Naive B cell (primary cell): Measurements from ENCODE around the gene CTNNA1. TPM values are rescaled to one million over a fixed set of nuclear protein-coding genes. Genes with fewer than 3 reads are reported as not detected.

Experiments used
- ATAC-seq, 2 donors: fragments of 150-1000 bp; cut with Tn5 transposase; 2 replicates each; pipeline ENCODE4 v1.10.0; 2021; ENCODE audit warnings: low read depth in 2 of 2, mild to moderate bottlenecking in 2 of 2, moderate library complexity in 2 of 2
- DNase-seq: peaks from one replicate; pipeline ENCODE4 v3.0.0; 2022
- H3K27ac Mint-ChIP-seq, 6 donors: one replicate each; pipeline ENCODE4 v1.8.0; 2020 to 2022; ENCODE audit warnings: mild to moderate bottlenecking in 6 of 6, mixed read lengths in 6 of 6, moderate library complexity in 5 of 6, inconsistent platforms in 2 of 6
- H3K27me3 Mint-ChIP-seq, 3 donors: one replicate each; pipeline ENCODE4 v1.8.0; 2021 to 2022; ENCODE audit warnings: mixed read lengths in 3 of 3, mild to moderate bottlenecking in 1 of 3
- H3K36me3 Mint-ChIP-seq, 2 donors: one replicate each; pipeline ENCODE4 v1.8.0; 2020 to 2022; ENCODE audit warnings: mixed read lengths in 2 of 2, inconsistent platforms in 1 of 2, mild to moderate bottlenecking in 1 of 2
- H3K4me1 Mint-ChIP-seq, 3 donors: one replicate each; pipeline ENCODE4 v1.8.0; 2020 to 2022; ENCODE audit warnings: mixed read lengths in 3 of 3, inconsistent platforms in 1 of 3, mild to moderate bottlenecking in 1 of 3, moderate library complexity in 1 of 3
- H3K4me3 Mint-ChIP-seq, 8 donors: one replicate each; pipeline ENCODE4 v1.8.0; 2020 to 2022; ENCODE audit warnings: mild to moderate bottlenecking in 8 of 8, mixed read lengths in 8 of 8, moderate library complexity in 8 of 8, inconsistent platforms in 2 of 8
- H3K9me3 Mint-ChIP-seq, 7 donors: one replicate each; pipeline ENCODE4 v1.8.0; 2020 to 2022; ENCODE audit warnings: mixed read lengths in 7 of 7, mild to moderate bottlenecking in 5 of 7, inconsistent platforms in 2 of 7, moderate library complexity in 1 of 7
- polyA plus RNA-seq, 6 donors: library from polyadenylated mRNA; unstranded; fragments of 300-500 nt; fragmentation: Illumina TruSeq; gene quantifications; one replicate each; pipeline ENCODE4 v1.2.3, GENCODE V29; 2021; ENCODE audit warnings: low read depth in 6 of 6

CTNNA1 gene
- polyA plus RNA-seq, 6 donors from 2014 or later = 18.8 to 25.8 (median 23.7) TPM

DNA sequence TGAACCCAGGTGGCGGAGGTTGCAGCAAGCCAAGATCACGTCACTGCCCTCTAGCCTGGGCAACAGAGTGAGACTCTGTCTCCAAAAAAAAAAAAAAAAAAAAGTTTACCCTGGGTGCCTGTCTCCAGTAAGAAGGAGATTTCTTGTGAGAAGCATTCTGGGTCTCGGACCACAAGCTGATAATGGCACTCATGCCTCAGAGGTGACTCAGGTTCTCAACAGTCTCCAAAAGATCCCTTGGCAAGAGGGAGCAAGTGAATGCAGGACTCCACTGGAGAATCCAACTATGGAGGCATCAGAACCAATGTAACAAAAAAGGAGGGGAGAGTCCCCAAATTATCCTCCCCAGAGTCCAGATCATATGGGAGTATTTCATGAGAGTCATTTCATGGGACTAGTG lies 227.9 kb downstream of the CTNNA1 start:
- no peaks in the 10 kb centered on the region for H3K4me1 Mint-ChIP-seq
- H3K27me3 Mint-ChIP-seq = no peaks in the 10 kb centered on the region
- ATAC-seq (no peak), DNase-seq (no peak)
- H3K9me3 Mint-ChIP-seq = no peaks in the 10 kb centered on the region
- H3K36me3 Mint-ChIP-seq = peaks cover 5 to 7% of the 10 kb centered on the region in 2 donors
- no peak overlapping the region for H3K27ac Mint-ChIP-seq
- H3K4me3 Mint-ChIP-seq = no peak overlapping the region

DNA sequence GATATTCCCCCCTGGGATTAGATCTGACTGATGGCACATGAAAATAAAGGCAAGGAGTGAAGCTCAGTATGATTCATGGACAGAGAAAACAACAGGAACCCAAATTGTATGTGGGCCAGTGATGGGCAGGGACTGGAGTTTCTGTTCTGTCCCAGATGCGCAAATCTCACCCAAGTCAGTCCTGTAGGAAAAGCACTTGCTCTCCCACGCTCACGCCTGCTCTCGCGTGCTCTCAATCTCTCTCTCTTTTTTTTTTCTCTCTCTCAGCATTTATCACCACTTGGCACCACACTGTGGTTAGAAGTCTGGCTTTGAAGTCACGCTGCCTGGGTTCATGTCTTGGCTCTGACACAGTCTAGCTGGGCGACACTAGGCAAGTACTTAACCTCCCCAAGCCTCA lies 228.4 kb downstream of the CTNNA1 start:
- Mint-ChIP-seq H3K36me3 (peaks cover 5 to 7% of the 10 kb centered on the region in 2 donors), H3K27ac (peak overlapping the region in 1 of 6 donors; percentile 27), H3K4me1 (no peaks in the 10 kb centered on the region), H3K4me3 (no peak overlapping the region), H3K9me3 (no peaks in the 10 kb centered on the region), H3K27me3 (no peaks in the 10 kb centered on the region)
- no peak for DNase-seq
- no peak for ATAC-seq

DNA sequence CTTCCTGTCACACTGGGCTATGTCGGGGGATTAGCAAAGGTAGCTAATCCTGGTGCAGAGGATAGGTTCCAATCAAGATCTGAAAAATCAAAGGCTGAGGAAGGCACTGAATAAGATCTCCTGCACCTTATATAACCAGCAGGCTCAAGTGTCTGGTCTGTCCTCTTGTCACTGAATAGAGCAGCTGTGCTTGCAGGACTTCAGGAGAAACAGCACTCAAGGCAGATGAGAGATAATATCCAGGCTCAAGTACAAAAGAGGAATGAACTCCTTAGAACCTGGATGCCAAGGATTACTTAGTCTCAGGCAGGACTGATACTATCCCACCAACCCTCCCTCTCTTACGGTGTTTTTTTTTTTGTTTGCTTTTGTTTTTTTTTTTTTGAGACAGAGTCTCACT lies 230.8 kb downstream of the CTNNA1 start:
- Mint-ChIP-seq H3K4me1 (no peaks in the 10 kb centered on the region), H3K36me3 (peaks cover 5 to 7% of the 10 kb centered on the region in 2 donors), H3K27ac (no peak overlapping the region), H3K27me3 (no peaks in the 10 kb centered on the region), H3K4me3 (no peak overlapping the region), H3K9me3 (no peaks in the 10 kb centered on the region)
- ATAC-seq (no peak), DNase-seq (no peak)

Other genes starting within 250 kb of the CTNNA1 start
- gene ETF1, start 210.2 kb upstream of the CTNNA1 start, polyA plus RNA-seq = 10 to 100 TPM; 18.4 to 35.0 (median 30.7) TPM
- gene HSPA9, start 178.0 kb upstream of the CTNNA1 start, polyA plus RNA-seq = 100 to 1,000 TPM; 102 to 128 (median 109) TPM
- under 1 TPM in 2 of 6 donors, not detected in 4; 0.09 to 0.12 TPM for gene LRRTM2, start 121.9 kb downstream of the CTNNA1 start, polyA plus RNA-seq